GM21515 (cell line): ENCODE data around the gene OR2V1.
"Not testable (repeated sequence)": the region's sequence is repeated elsewhere in the genome, so short reads cannot be mapped to it uniquely, and the experiment has no call there.

ENCODE experiments used
- ATAC-seq: cut with Tn5 transposase; IDR thresholded peaks from one replicate; pipeline ENCODE4 v1.9.1; 2021; ENCODE audit not compliant: unreplicated experiment

OR2V1 gene

DNA sequence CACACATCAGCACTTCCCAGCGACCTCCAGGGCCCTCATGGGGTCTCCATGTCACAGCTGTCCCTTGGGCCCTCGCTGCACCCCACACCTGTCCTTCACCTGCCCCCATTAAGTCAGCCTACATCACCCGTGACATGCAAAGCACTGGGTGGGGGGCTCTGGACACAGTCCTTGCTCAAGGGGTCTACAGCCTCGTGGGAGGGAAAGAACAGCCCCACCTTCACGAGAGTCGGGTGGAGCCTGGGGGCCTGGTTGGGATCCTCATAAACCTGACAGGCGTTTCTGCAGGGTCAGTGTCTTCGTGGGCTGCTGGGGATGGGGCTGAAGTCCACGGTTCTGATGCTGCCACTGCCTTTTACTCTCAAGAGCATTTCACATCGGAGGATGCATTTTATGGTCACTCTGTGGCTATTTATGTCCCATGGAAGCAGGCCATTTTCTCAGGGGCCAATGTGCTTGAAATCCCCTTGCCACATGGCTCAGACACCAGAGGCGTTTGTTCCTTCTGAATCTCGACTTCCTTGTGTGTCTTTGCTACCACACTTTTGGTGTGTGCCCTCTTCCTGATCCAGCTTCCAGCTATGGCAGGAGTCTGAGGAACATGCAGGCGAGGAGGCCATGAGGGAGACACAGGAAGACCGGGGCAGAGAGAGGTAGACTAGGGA is at the start of gene OR2V1:
Gene OR2V1, minus strand, starts transcription at position 338 of the 665 bp plus-strand sequence. CDS start 5,865 bp downstream, outside the sequence.
- ATAC-seq = no peak

DNA sequence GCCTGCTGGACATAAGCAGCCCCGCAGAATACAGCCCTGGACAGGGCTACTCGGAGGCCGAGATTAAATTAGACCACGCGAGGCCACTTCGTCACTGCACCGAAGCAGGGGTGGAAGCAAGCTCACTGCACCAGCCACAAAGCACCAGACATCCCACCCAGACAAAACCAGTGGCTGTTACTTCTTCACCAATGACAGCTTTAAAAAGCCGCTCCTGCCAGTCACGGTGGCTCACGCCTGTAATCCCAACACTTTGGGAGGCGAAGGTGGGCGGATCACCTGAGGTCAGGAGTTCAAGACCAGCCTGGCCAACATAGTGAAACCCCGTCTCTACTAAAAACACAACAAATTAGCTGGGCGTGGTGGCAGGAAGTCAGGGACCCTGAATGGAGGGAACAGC is 46.6 kb upstream of the OR2V1 start:
- not testable (repeated sequence) for ATAC-seq

DNA sequence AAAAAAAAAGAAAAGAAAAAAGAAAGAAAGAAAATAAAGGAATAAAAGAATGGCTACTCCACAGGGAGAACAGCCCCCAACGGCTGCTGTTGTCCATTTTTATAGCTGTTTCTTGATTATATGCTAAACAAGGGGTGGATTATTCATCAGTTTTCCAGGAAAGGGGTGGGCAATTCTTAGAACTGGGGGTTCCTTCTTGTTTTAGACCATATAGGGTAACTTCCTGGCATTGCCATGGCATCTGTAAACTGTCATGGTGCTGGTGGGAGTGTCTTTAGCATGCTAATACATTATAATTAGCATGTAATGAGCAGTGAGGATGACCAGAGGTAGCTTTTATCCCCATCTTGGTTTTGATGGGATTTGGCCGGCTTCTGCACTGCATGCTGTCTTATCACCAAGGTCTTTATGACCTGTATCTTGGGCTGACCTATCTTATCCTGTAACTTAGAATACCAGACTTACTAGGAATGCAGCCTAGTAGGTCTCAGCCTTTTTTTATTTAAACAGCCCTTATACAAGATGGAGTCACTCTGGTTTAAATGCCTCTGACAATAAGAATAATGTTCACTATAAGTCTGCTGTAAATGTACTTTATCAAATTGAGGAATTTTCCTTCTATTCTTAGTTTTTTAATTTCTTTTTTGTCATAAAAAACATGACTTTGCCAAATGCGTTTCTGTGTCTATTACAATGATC is 45.4 kb upstream of the OR2V1 start:
- ATAC-seq = no peak

DNA sequence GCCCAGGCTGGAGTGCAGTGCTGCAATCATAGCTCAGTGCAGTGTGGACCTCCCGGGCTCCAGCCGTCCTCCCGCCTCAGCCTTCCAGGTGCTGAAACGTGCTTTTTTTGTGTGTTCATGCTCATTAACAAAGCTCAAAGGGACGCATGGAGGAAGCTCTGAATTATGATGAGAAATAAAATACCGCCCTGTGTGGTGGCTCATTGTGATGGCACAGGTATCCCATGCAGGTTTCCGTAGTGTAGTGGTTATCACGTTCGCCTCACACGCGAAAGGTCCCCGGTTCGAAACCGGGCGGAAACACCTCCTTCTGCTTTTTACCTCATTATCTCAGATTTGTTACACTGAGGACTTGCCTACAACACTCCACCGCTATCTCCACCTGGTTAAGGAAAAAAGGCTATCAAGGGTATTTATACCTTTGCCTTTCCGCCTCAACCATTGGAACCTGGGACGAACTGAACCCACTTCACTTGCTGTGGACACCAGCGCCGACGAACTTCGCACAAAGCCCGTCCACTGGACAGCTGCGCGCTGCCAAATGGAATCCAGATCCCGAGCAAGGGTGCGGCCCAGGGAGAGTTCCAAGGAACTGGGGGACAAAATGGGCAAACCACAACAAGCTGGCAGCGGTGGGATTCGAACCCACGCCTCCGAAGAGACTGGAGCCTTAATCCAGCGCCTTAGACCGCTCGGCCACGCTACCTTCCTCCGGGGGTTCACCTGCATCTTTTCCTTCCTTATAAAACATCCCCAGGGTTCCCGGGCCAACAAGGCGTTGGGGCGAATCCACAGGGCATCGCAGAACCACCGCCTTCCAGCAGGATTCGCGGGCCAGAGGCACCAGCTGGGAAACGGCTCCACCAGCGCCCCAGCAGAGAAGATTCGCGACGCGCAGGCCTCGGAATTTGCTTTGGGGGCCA is 42.7 kb upstream of the OR2V1 start:
- no peak for ATAC-seq

DNA sequence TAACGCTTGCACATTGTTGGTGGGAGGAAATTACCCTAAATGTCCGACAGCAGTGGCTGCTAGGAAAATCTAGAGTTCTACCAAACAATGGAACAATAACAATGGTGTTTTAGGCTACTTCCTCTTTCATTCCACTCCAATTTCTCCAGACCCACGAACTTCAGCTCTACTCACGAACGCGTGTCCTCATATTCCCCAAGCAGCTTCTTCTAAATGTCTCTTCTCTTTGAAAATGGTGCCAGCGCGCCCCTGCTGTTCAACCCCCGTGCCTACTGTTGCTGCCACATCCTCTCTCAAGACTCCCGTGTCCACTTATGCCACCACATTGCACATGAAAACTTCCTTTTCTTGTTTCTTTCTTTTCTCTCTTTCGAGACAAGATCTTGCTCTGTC is 42.1 kb upstream of the OR2V1 start:
- ATAC-seq = no peak

DNA sequence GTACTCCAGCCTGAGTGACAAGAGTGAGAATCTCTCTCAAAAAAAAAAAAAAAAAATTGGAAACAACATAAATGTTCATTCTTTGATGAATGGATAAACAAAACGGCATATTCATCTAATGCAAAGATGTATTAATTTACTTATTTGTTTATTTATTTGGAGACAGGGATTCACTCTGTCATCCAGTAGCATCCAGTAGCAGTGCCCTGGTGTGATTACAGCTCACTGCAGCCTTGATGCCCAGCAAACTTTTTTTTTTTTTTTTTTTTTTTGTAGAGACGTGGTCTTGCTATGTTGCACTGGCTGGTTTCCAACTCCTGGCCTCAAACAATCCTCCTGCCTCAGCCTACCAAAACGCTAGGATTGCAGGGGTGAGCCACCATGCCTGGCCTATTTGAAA is 40.8 kb upstream of the OR2V1 start:
- ATAC-seq = no peak

GRCh38 chr5:181170996-181171395 is 40.0 kb upstream of the OR2V1 start:
- ATAC-seq = no peak

DNA sequence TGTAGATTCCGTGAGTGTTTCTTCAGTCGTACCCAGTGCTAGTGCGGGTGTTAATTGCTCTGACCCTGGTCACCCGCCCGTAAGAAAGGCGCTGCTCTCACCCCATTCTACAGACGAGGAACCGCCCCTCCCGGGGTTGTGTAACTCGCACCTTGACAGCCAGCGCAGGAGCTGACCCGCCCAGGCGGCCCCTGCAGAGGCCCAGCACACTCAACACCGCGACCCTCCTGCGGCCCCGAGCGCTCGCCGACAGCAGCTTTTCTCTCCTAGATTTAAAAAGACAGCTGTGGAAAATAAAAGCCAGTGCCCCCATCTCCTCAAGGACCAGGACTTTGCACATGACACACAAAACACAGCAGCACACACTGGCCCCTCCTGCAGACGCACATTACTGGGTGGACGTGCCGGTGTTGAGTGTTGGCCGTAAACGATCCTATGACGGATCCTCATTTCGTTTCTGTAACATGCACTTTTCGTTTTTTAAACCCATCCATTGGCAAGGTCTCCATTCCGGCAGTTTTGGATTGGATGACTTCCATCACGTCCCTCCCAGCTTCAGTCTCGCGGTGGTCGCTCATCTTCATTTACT is 39.4 kb upstream of the OR2V1 start:
- no peak for ATAC-seq

DNA sequence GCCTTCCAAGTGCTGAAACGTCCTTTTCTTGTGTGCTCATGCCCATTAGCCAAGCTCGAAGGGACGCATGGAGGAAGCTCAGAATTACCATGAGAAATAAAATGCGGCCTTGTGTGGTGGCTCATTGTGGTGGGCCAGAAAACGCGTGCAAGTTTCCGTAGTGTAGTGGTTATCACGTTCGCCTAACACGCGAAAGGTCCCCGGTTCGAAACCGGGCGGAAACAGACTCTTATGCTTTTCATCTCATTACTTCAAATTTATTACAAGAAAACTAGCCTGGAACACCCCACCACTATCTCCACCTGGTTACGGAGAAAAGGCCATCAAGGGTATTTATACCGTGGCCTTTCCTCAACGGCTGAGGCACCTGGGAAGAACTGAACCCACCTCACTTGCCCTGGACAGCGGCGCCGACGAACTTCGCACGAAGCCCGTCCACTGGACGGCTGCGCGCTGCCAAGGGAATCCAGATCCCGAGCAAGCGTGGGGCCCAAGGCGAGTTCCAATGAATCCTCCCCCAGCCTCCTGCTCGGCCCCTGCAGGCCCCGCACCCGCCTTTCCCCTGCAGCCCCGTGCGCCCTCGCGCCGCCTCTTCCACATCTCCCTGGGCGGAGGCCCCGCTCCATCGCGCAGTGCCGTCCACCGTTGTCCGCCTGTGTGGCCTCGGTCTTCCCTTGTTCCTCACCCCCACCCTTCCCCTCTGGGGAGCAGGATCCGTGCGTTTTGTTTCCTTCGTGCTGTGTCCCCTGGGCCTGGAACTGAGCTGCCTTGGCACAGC is 38.7 kb upstream of the OR2V1 start:
- peak; percentile 29 for ATAC-seq

DNA sequence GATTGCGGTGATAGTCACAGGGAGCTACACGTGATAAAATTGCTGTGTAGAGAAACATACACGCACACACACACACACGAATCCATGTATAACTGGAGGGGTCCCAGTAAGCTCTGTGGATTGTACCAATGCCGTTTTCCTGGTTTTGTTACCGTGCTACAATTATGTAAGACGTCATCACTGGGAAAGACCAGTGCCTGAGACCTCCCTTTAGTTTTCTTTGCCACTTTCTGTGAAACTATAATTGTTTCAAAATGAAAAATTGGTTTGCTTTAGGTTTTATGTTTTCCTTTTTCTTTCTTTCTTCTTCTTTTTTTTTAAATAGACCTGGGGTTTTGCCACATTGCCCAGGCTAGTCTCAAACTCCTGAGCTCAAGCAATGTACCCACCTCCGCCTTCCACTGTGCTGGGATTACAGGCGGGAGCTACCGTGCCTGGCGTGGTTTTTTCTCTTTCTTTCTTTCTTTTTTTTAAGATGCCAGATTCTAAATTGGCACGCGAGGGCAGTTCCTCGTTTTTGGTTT is 37.7 kb upstream of the OR2V1 start:
- no peak for ATAC-seq

DNA sequence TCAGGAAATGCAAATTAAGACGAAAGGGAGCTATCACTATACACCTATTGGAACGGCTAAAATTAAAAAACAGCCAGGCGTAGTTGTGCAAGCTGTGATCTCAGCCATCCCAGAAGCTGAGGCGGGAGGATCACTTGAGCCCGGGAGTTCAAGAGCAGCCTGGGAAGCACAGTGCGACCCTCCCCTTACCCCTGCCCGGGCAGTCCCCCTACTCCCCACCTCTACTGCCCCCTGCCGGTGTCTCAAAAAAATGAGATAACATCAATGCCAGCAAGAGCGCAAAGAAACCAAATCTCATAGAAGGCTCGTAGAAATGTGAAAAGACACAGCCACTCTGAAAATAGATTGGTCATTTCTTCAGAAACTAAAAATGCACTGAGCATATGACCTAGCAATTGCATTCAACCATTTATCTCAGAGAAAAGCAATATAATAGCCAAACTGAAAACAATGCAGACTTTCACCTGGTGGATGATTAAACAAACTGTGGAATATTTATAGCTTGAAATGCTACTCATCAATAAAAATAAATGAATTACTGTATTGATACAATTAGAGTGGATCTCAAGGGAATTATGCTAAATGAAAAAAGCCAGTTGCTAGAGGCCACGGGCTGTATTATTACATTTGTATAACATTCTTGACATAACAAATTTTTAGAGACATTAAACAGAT is 37.0 kb upstream of the OR2V1 start:
- no peak for ATAC-seq

DNA sequence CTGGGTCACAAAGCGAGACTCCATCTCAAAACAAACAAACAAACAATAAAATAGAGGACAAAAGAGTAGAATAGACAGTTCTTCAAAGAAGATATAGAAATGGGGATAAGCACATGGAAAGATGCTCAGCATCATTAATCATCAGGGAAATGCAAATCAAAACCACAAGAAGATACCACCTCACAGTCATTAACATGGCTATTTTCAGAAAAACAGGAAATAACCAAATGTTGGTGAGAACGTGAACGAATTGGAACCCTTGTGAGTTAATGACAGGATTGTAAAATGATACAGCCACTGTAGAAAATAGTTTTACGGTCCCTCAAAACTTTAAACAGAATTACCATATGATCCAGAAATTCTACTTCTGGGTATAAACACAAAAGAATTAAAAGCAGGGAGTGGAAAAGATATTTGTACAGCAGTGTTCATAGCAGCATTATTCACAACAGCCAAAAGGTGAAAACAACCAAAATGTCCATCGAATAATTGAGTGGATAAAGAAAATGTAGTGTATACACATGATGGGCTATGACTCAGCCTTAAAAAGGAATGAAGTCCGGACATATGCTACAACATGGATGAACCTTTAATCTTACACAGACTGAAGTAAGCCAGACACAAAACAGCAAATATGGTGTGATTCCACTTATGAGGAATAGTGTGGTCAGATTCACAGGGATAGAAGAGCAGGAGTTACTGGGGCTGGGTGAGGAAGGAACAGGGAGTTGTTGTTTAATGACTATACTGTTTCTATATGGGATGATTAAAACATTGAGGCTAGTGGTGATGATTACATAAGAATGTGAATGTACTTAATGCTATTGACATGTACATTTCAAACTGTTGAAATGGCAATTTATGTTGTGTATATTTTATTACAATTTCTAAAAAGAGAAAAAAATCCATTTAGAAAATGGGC is 36.1 kb upstream of the OR2V1 start:
- no peak for ATAC-seq

DNA sequence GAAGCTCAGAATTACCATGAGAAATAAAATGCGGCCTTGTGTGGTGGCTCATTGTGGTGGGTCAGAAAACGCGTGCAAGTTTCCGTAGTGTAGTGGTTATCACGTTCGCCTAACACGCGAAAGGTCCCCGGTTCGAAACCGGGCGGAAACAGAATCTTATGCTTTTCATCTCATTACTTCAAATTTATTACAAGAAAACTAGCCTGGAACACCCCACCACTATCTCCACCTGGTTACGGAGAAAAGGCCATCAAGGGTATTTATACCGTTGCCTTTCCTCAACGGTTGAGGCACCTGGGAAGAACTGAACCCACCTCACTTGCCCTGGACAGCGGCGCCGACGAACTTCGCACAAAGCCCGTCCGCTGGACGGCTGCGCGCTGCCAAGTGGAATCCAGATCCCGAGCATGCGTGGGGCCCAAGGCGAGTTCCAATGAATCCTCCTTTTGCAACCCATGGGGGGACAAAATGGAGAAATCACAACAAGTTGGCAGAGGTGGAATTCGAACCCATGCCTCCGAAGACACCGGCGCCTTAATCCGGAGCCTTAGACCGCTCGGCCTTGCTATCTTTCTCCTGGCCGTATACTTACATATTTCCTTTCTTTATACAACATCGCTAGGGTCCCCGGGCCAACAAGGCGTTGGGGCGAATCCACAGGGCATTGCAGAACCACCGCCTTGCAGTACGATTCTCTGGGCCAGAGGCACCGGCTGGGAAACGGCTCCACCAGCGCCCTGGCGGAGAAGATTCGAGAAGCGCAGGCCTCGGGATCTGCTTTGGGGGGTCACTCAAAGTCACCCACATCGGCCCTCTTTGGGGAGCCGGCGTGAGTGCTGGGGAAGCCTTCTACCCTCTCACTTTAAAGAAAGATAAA is 33.3 kb upstream of the OR2V1 start:
- no peak for ATAC-seq

DNA sequence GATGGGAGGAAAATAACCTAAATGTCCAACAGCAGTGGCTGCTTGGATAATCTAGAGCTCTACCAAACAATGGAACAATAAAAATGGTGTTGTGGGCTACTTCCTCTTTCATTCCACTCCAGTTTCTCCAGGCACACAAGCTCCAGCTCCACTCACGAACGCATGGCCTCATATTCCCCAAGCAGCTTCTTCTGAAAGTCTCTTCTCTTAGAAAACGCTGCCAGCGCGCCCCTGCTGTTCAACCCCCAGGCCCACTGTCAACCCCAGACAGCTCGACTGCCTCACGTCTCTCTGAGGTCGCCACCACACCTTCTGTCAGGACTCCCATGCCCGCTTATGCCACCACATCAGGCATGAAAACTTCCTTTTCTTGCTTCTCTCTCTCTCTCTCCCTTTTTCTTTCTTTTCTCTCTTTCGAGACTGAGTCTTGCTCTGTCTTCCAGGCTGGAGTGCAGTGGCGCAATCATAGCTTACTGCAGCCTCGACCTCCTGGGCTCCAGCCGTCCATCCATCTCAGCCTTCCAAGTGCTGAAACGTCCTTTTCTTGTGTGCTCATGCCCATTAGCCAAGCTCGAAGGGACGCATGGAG is 32.6 kb upstream of the OR2V1 start:
- ATAC-seq = no peak

DNA sequence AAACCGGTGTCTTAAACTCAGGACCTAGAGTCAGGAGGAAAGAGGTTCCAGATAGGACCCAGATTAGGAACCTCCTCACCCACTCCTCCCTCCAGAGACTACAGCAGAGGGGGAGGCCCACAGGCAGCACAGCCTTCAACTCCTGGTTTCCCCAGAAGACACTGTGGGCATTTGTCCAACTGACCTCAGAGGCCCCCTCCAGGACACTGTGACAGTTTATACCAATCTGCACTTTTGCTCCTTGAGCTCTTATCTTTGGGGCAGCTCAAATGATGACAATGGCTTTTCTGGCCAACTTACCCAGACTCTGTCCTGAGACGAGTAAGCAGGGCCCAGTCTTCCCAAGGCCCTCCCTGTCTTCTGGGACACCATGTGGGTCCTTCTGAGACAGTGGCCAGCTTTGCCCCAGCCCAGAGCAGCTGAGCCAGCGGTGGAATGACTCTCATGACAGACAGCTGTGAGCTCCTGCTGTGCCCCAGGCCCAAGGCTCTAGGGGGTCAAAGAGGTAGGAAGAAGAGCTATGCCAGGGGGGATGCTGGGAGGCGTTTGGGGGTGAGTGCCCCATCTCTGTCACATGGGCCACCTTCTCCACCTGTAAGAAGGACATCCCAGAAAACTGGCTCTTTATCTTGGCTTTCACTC is 30.7 kb upstream of the OR2V1 start:
- no peak for ATAC-seq

DNA sequence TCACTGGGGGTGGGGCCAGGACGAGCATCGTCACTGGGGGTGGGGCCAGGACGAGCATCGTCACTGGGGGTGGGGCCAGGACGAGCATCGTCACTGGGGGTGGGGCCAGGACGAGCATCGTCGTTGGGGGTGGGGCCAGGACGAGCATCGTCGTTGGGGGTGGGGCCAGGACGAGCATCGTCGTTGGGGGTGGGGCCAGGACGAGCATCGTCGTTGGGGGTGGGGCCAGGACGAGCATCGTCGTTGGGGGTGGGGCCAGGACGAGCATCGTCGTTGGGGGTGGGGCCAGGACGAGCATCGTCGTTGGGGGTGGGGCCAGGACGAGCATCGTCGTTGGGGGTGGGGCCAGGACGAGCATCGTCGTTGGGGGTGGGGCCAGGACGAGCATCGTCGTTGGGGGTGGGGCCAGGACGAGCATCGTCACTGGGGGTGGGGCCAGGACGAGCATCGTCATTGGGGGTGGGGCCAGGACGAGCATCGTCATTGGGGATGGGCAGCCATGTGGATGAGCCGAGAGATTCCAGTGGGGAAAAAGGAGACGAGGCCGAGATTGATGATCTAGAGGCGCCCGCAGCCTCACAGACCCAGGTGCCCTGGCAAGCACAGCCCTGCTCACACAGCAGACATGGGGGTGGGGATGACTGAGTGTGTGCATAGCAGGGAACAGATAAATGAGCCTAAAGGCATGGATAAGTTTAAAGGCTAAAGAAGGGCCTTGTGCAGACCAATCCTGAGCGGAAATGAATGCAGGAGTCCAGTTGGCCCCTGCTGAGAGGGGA is 30.0 kb upstream of the OR2V1 start:
- ATAC-seq = peak; percentile 21
